Activated B cell treated with CpG ODN at 0.5 μM for 24 hours (primary cell): ENCODE results near the gene CNDP2. TPM values are rescaled to one million over a fixed set of nuclear protein-coding genes. Genes with fewer than 3 reads are reported as not detected.
A peak's percentile ranks its signal among the peaks of the same experiment; 100 is the strongest.

Experiments
- ATAC-seq: fragments of 200-7000 bp; cut with Tn5 transposase; one replicate; pipeline ENCODE4 v1.10.0; 2021; ENCODE audit warnings: low read depth, mild to moderate bottlenecking, moderate library complexity
- CTCF ChIA-PET: fragments of 350-600 bp; sonication (Branson Sonifier 250); formaldehyde crosslinking; loops from one replicate; lab custom pipeline; 2021; ENCODE audit warnings: antibody characterized with exemption; lab: Charles Lee
- POLR2A ChIA-PET: fragments of 350-600 bp; sonication (Branson Sonifier 250); formaldehyde crosslinking; loops from one replicate; lab custom pipeline; 2021; ENCODE audit warnings: antibody characterized with exemption; lab: Charles Lee
- DNase-seq: peaks from one replicate; pipeline ENCODE4 v3.0.0; 2022
- H3K27ac Mint-ChIP-seq: one replicate; pipeline ENCODE4 v1.8.0; 2020; ENCODE audit warnings: mixed read lengths
- H3K27me3 Mint-ChIP-seq: one replicate; pipeline ENCODE4 v1.8.0; 2021; ENCODE audit warnings: mixed read lengths
- H3K36me3 Mint-ChIP-seq: one replicate; pipeline ENCODE4 v1.8.0; 2021; ENCODE audit warnings: low read depth, mixed read lengths
- H3K4me1 Mint-ChIP-seq: one replicate; pipeline ENCODE4 v1.8.0; 2021; ENCODE audit warnings: mixed read lengths
- H3K4me3 Mint-ChIP-seq: one replicate; pipeline ENCODE4 v1.8.0; 2020; ENCODE audit warnings: mild to moderate bottlenecking, mixed read lengths
- H3K9me3 Mint-ChIP-seq: one replicate; pipeline ENCODE4 v1.8.0; 2020; ENCODE audit warnings: mixed read lengths
- intact Hi-C: fragments of 100-400 bp; cut with micrococcal nuclease; formaldehyde crosslinking; loops from one replicate; pipeline ENCODE4 v1.15.1; 2024
- total RNA-seq: library from RNA; stranded (reverse); gene quantifications from 2 replicates; pipeline ENCODE4 v1.2.3, GENCODE V29; 2022
- TF ChIP-seq, protein P1 (sequence below): fragments of 200-600 bp; IDR thresholded peaks from one replicate; pipeline ENCODE4 v1.8.0; 2022; ENCODE audit warnings: antibody characterized with exemption, mild to moderate bottlenecking

CNDP2 gene
- 193 and 208 TPM in 2 replicates for total RNA-seq

GRCh38 chr18:74495581-74496507 lies at the start of gene CNDP2:
CNDP2 (plus strand) TSS chr18:74496363; CDS start chr18:74499974, 3,611 bp downstream.
- H3K9me3 Mint-ChIP-seq: no peaks in the 10 kb centered on the region

GRCh38 chr18:74446631-74447403 lies 49.3 kb upstream of the CNDP2 start:
- no peak overlapping the region for H3K4me3 Mint-ChIP-seq
- intact Hi-C loops: no loop called here

More at GRCh38 chr18:74495581-74496507, at the start of gene CNDP2:
- H3K4me3 Mint-ChIP-seq: peak within 1 kb of the TSS; percentile 99
- peak within 1 kb of the TSS; percentile 98 for H3K27ac Mint-ChIP-seq
- H3K36me3 Mint-ChIP-seq: peaks cover 13% of the 10 kb centered on the region
- H3K27me3 Mint-ChIP-seq: no peaks in the 10 kb centered on the region
- peak; percentile 99 for DNase-seq
- TF ChIP-seq, protein P1, sequence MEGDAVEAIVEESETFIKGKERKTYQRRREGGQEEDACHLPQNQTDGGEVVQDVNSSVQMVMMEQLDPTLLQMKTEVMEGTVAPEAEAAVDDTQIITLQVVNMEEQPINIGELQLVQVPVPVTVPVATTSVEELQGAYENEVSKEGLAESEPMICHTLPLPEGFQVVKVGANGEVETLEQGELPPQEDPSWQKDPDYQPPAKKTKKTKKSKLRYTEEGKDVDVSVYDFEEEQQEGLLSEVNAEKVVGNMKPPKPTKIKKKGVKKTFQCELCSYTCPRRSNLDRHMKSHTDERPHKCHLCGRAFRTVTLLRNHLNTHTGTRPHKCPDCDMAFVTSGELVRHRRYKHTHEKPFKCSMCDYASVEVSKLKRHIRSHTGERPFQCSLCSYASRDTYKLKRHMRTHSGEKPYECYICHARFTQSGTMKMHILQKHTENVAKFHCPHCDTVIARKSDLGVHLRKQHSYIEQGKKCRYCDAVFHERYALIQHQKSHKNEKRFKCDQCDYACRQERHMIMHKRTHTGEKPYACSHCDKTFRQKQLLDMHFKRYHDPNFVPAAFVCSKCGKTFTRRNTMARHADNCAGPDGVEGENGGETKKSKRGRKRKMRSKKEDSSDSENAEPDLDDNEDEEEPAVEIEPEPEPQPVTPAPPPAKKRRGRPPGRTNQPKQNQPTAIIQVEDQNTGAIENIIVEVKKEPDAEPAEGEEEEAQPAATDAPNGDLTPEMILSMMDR: no peak
- CTCF ChIA-PET: interaction anchor here (1.0 to 3.0 kb wide), 2 partner anchors 146 to 154 kb away, joined by 5 to 11 read pairs; no protein-coding TSS in a partner anchor
- POLR2A ChIA-PET: interaction anchor here (0.9 to 1.5 kb wide), 12 partner anchors 9 to 715 kb away, joined by 3 to 17 read pairs (median 4); partner anchors contain the start of genes PTGR3, TIMM21, TSHZ1 and ZNF407
- intact Hi-C loops: loop anchor here (1.0 to 10.0 kb wide), 7 partner anchors 101 to 1996 kb away; partner anchors contain the start of genes TIMM21, TSHZ1 and ZNF407
- peak; percentile 81 for ATAC-seq
- peaks cover 46% of the 10 kb centered on the region for H3K4me1 Mint-ChIP-seq

DNA sequence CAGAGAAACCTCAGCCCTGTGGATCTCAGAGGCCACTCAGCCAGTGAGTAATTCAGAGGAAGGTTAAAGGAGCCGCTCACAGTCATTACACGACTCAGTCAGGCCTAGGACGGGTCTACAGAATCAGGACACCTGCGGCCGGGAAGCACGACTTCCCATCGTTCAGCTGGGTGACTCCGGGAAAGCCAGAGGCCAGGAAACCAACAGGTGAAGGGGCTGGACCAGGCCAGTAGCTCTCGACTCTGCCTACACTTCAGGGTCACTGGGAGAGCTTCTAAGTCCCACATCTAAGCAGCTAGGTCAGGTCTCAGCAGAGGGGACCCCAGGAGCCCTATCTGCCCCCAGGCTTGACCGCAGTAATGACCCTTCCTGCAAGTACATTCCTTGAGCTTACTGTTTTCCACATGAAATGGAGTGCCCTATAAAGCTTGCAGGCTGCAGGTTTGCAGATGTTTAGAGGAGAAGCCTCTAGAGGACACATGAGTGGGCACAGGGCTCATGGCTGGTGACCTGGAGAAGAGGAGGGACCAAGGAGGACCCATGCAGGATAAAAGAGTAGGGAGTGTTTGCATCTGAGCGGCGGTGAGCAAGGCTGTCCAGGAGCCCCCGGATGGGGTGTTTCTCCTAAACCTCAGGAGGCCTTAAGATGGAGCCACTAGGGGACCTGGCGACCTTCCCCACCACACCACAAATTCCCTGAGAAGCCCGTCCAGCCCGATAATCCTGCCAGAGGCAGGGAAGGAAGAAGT lies 48.6 kb upstream of the CNDP2 start:
- H3K4me1 Mint-ChIP-seq: no peaks in the 10 kb centered on the region
- TF ChIP-seq, protein P1: no peak
- no peak for DNase-seq
- no peak overlapping the region for H3K27ac Mint-ChIP-seq
- CTCF ChIA-PET: no interaction called here
- no peak for ATAC-seq
- peaks cover 4% of the 10 kb centered on the region for H3K27me3 Mint-ChIP-seq
- H3K36me3 Mint-ChIP-seq: no peaks in the 10 kb centered on the region
- intact Hi-C loops: no loop called here
- no peak overlapping the region for H3K4me3 Mint-ChIP-seq
- H3K9me3 Mint-ChIP-seq: no peaks in the 10 kb centered on the region
- POLR2A ChIA-PET: no interaction called here

More at GRCh38 chr18:74446631-74447403, 49.3 kb upstream of the CNDP2 start:
- Mint-ChIP-seq H3K4me1 (no peaks in the 10 kb centered on the region), H3K27ac (no peak overlapping the region), H3K27me3 (peaks cover 4% of the 10 kb centered on the region), H3K9me3 (no peaks in the 10 kb centered on the region), H3K36me3 (no peaks in the 10 kb centered on the region)
- ATAC-seq (no peak), DNase-seq (no peak)
- TF ChIP-seq, protein P1: no peak
- CTCF ChIA-PET: no interaction called here
- POLR2A ChIA-PET: no interaction called here

DNA sequence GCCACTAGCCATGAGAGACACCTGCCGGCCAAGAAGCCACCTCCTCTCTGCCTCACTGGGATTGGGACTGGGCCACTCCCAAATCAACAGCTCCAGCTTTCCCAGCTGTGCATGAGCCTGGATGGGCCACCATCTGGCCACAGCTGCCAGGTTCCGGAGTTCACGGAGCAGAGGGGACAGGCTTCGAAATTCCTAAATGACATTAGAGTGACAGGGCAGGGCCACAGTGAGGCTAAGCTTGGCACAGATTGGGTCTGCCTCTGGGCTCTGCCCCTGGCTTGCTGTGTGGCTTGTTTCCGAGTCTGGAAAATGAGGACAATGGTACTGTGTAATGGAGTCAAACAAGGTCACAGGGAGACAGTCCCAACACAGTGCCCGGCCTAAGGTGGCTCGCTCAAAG lies 45.5 kb upstream of the CNDP2 start:
- intact Hi-C loops: no loop called here
- no peak for ATAC-seq
- TF ChIP-seq, protein P1: no peak
- CTCF ChIA-PET: no interaction called here
- Mint-ChIP-seq H3K27ac (no peak overlapping the region), H3K9me3 (no peaks in the 10 kb centered on the region), H3K4me1 (no peaks in the 10 kb centered on the region), H3K36me3 (no peaks in the 10 kb centered on the region), H3K27me3 (peaks cover 20% of the 10 kb centered on the region), H3K4me3 (no peak overlapping the region)
- POLR2A ChIA-PET: no interaction called here
- DNase-seq: no peak
